ENCODE measurements around the gene DISP2.
A peak's percentile ranks its signal among the peaks of the same experiment; 100 is the strongest.

DISP2 gene

GRCh38 chr15:40367371-40367685 is 9.3 kb downstream of the DISP2 start:
- ATAC-seq (replicated peaks), result no peak
- Mint-ChIP-seq H3K27me3 (no peaks in the 10 kb centered on the region), H3K4me3 (peak overlapping the region; percentile 85 to 92), H3K9me3 (no peaks in the 10 kb centered on the region), H3K36me3 (ENCODE audit: insufficient read depth) (no peaks in the 10 kb centered on the region), H3K4me1 (ENCODE audit: low read depth in 2 of 2) (peaks cover 30 to 31% of the 10 kb centered on the region in 2 donors), H3K27ac (peak overlapping the region; percentile 84 to 87)
- DNase-seq, result no peak

GRCh38 chr15:40367686-40368611 is 9.9 kb downstream of the DISP2 start:
- H3K27ac Mint-ChIP-seq, result peak overlapping the region; percentile 84 to 87
- no peaks in the 10 kb centered on the region for H3K9me3 Mint-ChIP-seq
- peaks cover 25 to 29% of the 10 kb centered on the region in 2 donors for H3K4me1 Mint-ChIP-seq (ENCODE audit: low read depth in 2 of 2)
- no peaks in the 10 kb centered on the region for H3K27me3 Mint-ChIP-seq
- H3K4me3 Mint-ChIP-seq, result peak overlapping the region; percentile 85 to 92
- no peaks in the 10 kb centered on the region for H3K36me3 Mint-ChIP-seq (ENCODE audit: insufficient read depth)
- DNase-seq (peak; percentile 86 to 90 (median 86)), ATAC-seq (replicated peaks) (peak; percentile 95)

- Mint-ChIP-seq H3K27ac (peak overlapping the region in 1 of 2 donors; percentile 59), H3K4me1 (ENCODE audit: low read depth in 2 of 2) (peaks cover 25 to 27% of the 10 kb centered on the region in 2 donors), H3K4me3 (peak overlapping the region; percentile 17 to 61), H3K9me3 (no peaks in the 10 kb centered on the region), H3K27me3 (no peaks in the 10 kb centered on the region), H3K36me3 (ENCODE audit: insufficient read depth) (no peaks in the 10 kb centered on the region)
- DNase-seq (no peak), ATAC-seq (replicated peaks) (no peak)
Measured at GRCh38 chr15:40368719-40369473, 10.9 kb downstream of the DISP2 start.

- H3K4me1 Mint-ChIP-seq (ENCODE audit: low read depth in 2 of 2), result peaks cover 25 to 27% of the 10 kb centered on the region in 2 donors
- peak overlapping the region in 1 of 2 donors; percentile 59 for H3K27ac Mint-ChIP-seq
- H3K4me3 Mint-ChIP-seq, result peak overlapping the region in 1 of 2 donors; percentile 17
Measured at GRCh38 chr15:40369474-40369869, 11.5 kb downstream of the DISP2 start.

GRCh38 chr15:40369971-40370370 is 12.0 kb downstream of the DISP2 start:
- no peak for ATAC-seq (replicated peaks)
- Mint-ChIP-seq H3K9me3 (no peaks in the 10 kb centered on the region), H3K27ac (no peak overlapping the region), H3K4me1 (ENCODE audit: low read depth in 2 of 2) (peaks cover 25 to 27% of the 10 kb centered on the region in 2 donors), H3K36me3 (ENCODE audit: insufficient read depth) (no peaks in the 10 kb centered on the region), H3K4me3 (no peak overlapping the region), H3K27me3 (no peaks in the 10 kb centered on the region)
- DNase-seq, result no peak

More at GRCh38 chr15:40369474-40369869, 11.5 kb downstream of the DISP2 start:
- Mint-ChIP-seq H3K36me3 (ENCODE audit: insufficient read depth) (no peaks in the 10 kb centered on the region), H3K9me3 (no peaks in the 10 kb centered on the region), H3K27me3 (no peaks in the 10 kb centered on the region)
- DNase-seq, result no peak
- no peak for ATAC-seq (replicated peaks)

GRCh38 chr15:40372981-40373380 is 15.0 kb downstream of the DISP2 start:
- ATAC-seq (replicated peaks), result no peak
- DNase-seq, result no peak
- no peaks in the 10 kb centered on the region for H3K36me3 Mint-ChIP-seq (ENCODE audit: insufficient read depth)
- no peaks in the 10 kb centered on the region for H3K9me3 Mint-ChIP-seq
- no peak overlapping the region for H3K27ac Mint-ChIP-seq
- H3K4me3 Mint-ChIP-seq, result no peak overlapping the region
- no peaks in the 10 kb centered on the region for H3K27me3 Mint-ChIP-seq
- peaks cover 3 to 4% of the 10 kb centered on the region in 2 donors for H3K4me1 Mint-ChIP-seq (ENCODE audit: low read depth in 2 of 2)

GRCh38 chr15:40377606-40378005 is 19.6 kb downstream of the DISP2 start:
- Mint-ChIP-seq H3K4me3 (no peak overlapping the region), H3K27me3 (no peaks in the 10 kb centered on the region), H3K36me3 (ENCODE audit: insufficient read depth) (no peaks in the 10 kb centered on the region), H3K27ac (no peak overlapping the region), H3K9me3 (no peaks in the 10 kb centered on the region), H3K4me1 (ENCODE audit: low read depth in 2 of 2) (peaks cover 2% of the 10 kb centered on the region in 2 donors)
- no peak for ATAC-seq (replicated peaks)
- DNase-seq, result no peak

GRCh38 chr15:40379374-40379773 is 21.4 kb downstream of the DISP2 start:
- Mint-ChIP-seq H3K4me3 (no peak overlapping the region), H3K27ac (no peak overlapping the region), H3K4me1 (ENCODE audit: low read depth in 2 of 2) (peaks cover 10 to 12% of the 10 kb centered on the region in 2 donors), H3K36me3 (ENCODE audit: insufficient read depth) (no peaks in the 10 kb centered on the region), H3K27me3 (no peaks in the 10 kb centered on the region), H3K9me3 (no peaks in the 10 kb centered on the region)
- ATAC-seq (replicated peaks), result no peak
- no peak for DNase-seq

- Mint-ChIP-seq H3K36me3 (ENCODE audit: insufficient read depth) (no peaks in the 10 kb centered on the region), H3K27ac (no peak overlapping the region), H3K9me3 (no peaks in the 10 kb centered on the region), H3K4me3 (no peak overlapping the region), H3K27me3 (no peaks in the 10 kb centered on the region), H3K4me1 (ENCODE audit: low read depth in 2 of 2) (peaks cover 11 to 12% of the 10 kb centered on the region in 2 donors)
- ATAC-seq (replicated peaks), result no peak
- no peak for DNase-seq
Measured at GRCh38 chr15:40379853-40380252, 21.8 kb downstream of the DISP2 start.

- no peak overlapping the region for H3K27ac Mint-ChIP-seq
- no peak for DNase-seq
- H3K4me3 Mint-ChIP-seq, result no peak overlapping the region
Measured at GRCh38 chr15:40380636-40381035, 22.6 kb downstream of the DISP2 start.

GRCh38 chr15:40381818-40382529 is 24.0 kb downstream of the DISP2 start:
- Mint-ChIP-seq H3K27me3 (no peaks in the 10 kb centered on the region), H3K36me3 (ENCODE audit: insufficient read depth) (no peaks in the 10 kb centered on the region), H3K9me3 (no peaks in the 10 kb centered on the region), H3K27ac (no peak overlapping the region), H3K4me3 (peak overlapping the region in 1 of 2 donors; percentile 98), H3K4me1 (ENCODE audit: low read depth in 2 of 2) (peaks cover 11 to 12% of the 10 kb centered on the region in 2 donors)
- ATAC-seq (replicated peaks) (no peak), DNase-seq (no peak)

More at GRCh38 chr15:40380636-40381035, 22.6 kb downstream of the DISP2 start:
- H3K4me1 Mint-ChIP-seq (ENCODE audit: low read depth in 2 of 2), result peaks cover 11 to 12% of the 10 kb centered on the region in 2 donors
- H3K36me3 Mint-ChIP-seq (ENCODE audit: insufficient read depth), result no peaks in the 10 kb centered on the region
- no peaks in the 10 kb centered on the region for H3K27me3 Mint-ChIP-seq
- no peaks in the 10 kb centered on the region for H3K9me3 Mint-ChIP-seq
- ATAC-seq (replicated peaks), result no peak

- H3K4me1 Mint-ChIP-seq (ENCODE audit: low read depth in 2 of 2), result peaks cover 11 to 12% of the 10 kb centered on the region in 2 donors
- peak within 1 kb of the TSS; percentile 89 to 90 for H3K27ac Mint-ChIP-seq
- H3K27me3 Mint-ChIP-seq, result no peaks in the 10 kb centered on the region
Measured at GRCh38 chr15:40382580-40383456, 24.8 kb downstream of the DISP2 start, which contains the start of gene KNSTRN. Gene KNSTRN (plus strand): TSS chr15:40382721. CDS start chr15:40382836, 115 bp downstream.

More at GRCh38 chr15:40382580-40383456, 24.8 kb downstream of the DISP2 start, which contains the start of gene KNSTRN:
- H3K9me3 Mint-ChIP-seq, result no peaks in the 10 kb centered on the region
- H3K4me3 Mint-ChIP-seq, result peak within 1 kb of the TSS; percentile 98 to 99
- DNase-seq (peak; percentile 90 to 94 (median 92)), ATAC-seq (replicated peaks) (peak; percentile 99)
- no peaks in the 10 kb centered on the region for H3K36me3 Mint-ChIP-seq (ENCODE audit: insufficient read depth)

All from effector memory CD8-positive, alpha-beta T cell (primary cell).